Measurements from ENCODE around the gene SYT4. TPM values are rescaled to one million over a fixed set of nuclear protein-coding genes. Genes with fewer than 3 reads are reported as not detected.
"Not testable (repeated sequence)": the region's sequence is repeated elsewhere in the genome, so short reads cannot be mapped to it uniquely, and the experiment has no call there.

SYT4 gene
- not detected for total RNA-seq

GRCh38 chr18:43277164-43277600, at the start of gene SYT4:
Gene SYT4 (minus strand): TSS chr18:43277490. CDS start chr18:43277281, 209 bp downstream.
- no peaks in the 10 kb centered on the region for H3K9me3 Mint-ChIP-seq
- H3K4me3 Mint-ChIP-seq = no peak within 1 kb of the TSS
- peaks cover 20% of the 10 kb centered on the region for H3K27me3 Mint-ChIP-seq
- H3K36me3 Mint-ChIP-seq = no peaks in the 10 kb centered on the region
- DNase-seq = no peak
- no peak within 1 kb of the TSS for H3K27ac Mint-ChIP-seq
- peaks cover 3% of the 10 kb centered on the region for H3K4me1 Mint-ChIP-seq

DNA sequence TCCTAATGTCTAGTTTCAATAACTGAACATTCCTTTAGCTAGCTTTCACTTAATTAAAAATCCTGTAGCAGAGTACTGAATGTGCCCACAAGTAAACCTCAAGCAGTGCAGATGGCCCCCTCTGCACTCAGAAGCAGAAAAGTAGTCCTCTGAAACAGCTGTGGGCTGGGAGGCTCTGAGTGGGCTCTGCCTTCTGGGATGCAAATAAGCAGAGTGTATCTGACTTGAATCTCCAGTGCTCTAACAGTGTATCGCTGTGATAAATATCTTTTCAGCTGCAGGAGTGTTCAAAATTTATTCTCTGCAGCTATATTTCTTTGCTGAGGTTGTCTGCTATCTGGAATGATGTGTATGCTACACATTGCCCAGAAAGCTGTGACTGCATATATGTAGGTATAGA, 44.8 kb upstream of the SYT4 start:
- Mint-ChIP-seq H3K36me3 (no peaks in the 10 kb centered on the region), H3K27me3 (no peaks in the 10 kb centered on the region), H3K4me3 (no peak overlapping the region), H3K9me3 (no peaks in the 10 kb centered on the region), H3K4me1 (no peaks in the 10 kb centered on the region), H3K27ac (no peak overlapping the region)
- no peak for DNase-seq

- H3K36me3 Mint-ChIP-seq = no peaks in the 10 kb centered on the region
- H3K27me3 Mint-ChIP-seq = no peaks in the 10 kb centered on the region
- no peaks in the 10 kb centered on the region for H3K9me3 Mint-ChIP-seq
- no peak for DNase-seq
- no peak overlapping the region for H3K27ac Mint-ChIP-seq
- no peaks in the 10 kb centered on the region for H3K4me1 Mint-ChIP-seq
- no peak overlapping the region for H3K4me3 Mint-ChIP-seq
These were observed 37.7 kb upstream of the SYT4 start for GRCh38 chr18:43314941-43315340.

DNA sequence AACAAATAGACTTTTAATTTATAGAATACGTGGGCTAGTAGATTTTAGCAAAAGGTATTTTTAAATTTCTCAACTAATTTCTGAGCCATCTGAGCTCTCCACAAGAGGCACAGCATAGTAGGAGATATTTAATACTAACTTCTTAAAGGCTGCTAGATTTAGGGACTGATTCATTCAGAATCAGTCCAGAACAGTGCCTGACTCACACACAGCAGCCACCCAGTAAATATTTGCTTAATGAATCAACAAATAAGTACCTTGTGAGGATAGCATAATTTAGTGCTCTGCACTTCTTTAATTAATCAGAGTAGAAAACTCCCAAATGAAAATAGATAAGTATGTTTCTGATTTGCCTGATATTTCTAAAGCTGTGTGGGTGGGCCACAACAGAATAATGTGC, 35.6 kb upstream of the SYT4 start:
- no peaks in the 10 kb centered on the region for H3K9me3 Mint-ChIP-seq
- no peak overlapping the region for H3K27ac Mint-ChIP-seq
- H3K4me1 Mint-ChIP-seq = no peaks in the 10 kb centered on the region
- H3K27me3 Mint-ChIP-seq = no peaks in the 10 kb centered on the region
- no peaks in the 10 kb centered on the region for H3K36me3 Mint-ChIP-seq
- no peak overlapping the region for H3K4me3 Mint-ChIP-seq
- no peak for DNase-seq

- H3K27ac Mint-ChIP-seq = no peak overlapping the region
- no peaks in the 10 kb centered on the region for H3K9me3 Mint-ChIP-seq
- no peak for DNase-seq
- no peaks in the 10 kb centered on the region for H3K27me3 Mint-ChIP-seq
- no peaks in the 10 kb centered on the region for H3K36me3 Mint-ChIP-seq
- H3K4me1 Mint-ChIP-seq = no peaks in the 10 kb centered on the region
- no peak overlapping the region for H3K4me3 Mint-ChIP-seq
These were observed 32.9 kb upstream of the SYT4 start for GRCh38 chr18:43310239-43310638.

DNA sequence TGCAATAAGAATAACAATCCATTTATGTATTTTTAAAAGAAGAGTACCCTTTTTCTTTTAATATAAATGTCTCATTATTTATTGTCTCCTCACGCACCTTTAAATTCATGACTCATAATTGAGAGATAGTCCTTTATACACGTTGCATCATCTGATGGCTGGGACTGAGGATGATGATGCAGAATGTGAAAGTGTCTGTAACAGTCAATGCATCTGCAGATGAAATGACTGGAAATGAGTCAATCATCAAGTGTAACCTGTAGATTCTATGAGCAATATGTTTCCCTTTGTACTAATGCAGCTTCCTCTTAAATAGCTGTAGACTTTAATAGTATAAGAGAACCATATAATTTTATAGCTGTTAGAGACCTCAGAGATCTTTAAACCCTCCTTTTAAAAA, 26.1 kb upstream of the SYT4 start:
- H3K27me3 Mint-ChIP-seq = no peaks in the 10 kb centered on the region
- no peaks in the 10 kb centered on the region for H3K9me3 Mint-ChIP-seq
- H3K4me3 Mint-ChIP-seq = no peak overlapping the region
- no peak for DNase-seq
- no peaks in the 10 kb centered on the region for H3K4me1 Mint-ChIP-seq
- H3K36me3 Mint-ChIP-seq = no peaks in the 10 kb centered on the region
- H3K27ac Mint-ChIP-seq = no peak overlapping the region

GRCh38 chr18:43286187-43286586, 8.9 kb upstream of the SYT4 start:
- DNase-seq, H3K27me3 Mint-ChIP-seq, H3K4me1 Mint-ChIP-seq, H3K27ac Mint-ChIP-seq, H3K4me3 Mint-ChIP-seq, H3K36me3 Mint-ChIP-seq, H3K9me3 Mint-ChIP-seq: not testable (repeated sequence)

GRCh38 chr18:43283299-43283698, 6.0 kb upstream of the SYT4 start:
- no peaks in the 10 kb centered on the region for H3K4me1 Mint-ChIP-seq
- H3K36me3 Mint-ChIP-seq = no peaks in the 10 kb centered on the region
- H3K27me3 Mint-ChIP-seq = no peaks in the 10 kb centered on the region
- no peak for DNase-seq
- H3K9me3 Mint-ChIP-seq = no peaks in the 10 kb centered on the region
- no peak overlapping the region for H3K27ac Mint-ChIP-seq
- no peak overlapping the region for H3K4me3 Mint-ChIP-seq

GRCh38 chr18:43279015-43279744, 1.9 kb upstream of the SYT4 start:
- H3K4me1 Mint-ChIP-seq = peaks cover 3% of the 10 kb centered on the region

DNA sequence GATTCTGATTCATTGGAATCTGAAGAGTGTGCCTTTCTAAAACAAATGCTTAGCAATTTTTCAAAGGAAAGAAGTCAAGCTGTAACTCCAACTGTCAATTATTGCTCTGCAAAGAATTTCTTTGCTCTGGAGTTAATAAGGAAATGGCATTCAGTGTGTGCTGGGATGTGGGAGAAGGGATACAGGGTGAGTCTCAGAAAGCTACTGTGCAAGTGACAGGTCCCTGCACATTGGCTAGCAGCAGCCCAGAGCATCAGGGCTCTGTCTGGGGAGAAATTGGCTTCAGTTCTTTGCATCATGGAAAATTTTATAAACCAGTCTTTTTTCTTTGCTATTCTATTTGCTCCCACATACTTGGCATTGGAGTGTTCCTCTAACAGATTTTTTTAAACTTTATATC, 1.1 kb upstream of the SYT4 start:
- Mint-ChIP-seq H3K4me1 (peaks cover 3% of the 10 kb centered on the region), H3K9me3 (no peaks in the 10 kb centered on the region), H3K4me3 (no peak overlapping the region), H3K27me3 (peaks cover 20% of the 10 kb centered on the region), H3K27ac (no peak overlapping the region), H3K36me3 (no peaks in the 10 kb centered on the region)
- no peak for DNase-seq

More at GRCh38 chr18:43279015-43279744, 1.9 kb upstream of the SYT4 start:
- Mint-ChIP-seq H3K9me3 (no peaks in the 10 kb centered on the region), H3K36me3 (no peaks in the 10 kb centered on the region), H3K27me3 (peaks cover 20% of the 10 kb centered on the region), H3K27ac (no peak overlapping the region), H3K4me3 (no peak overlapping the region)
- no peak for DNase-seq

- Mint-ChIP-seq H3K36me3 (no peaks in the 10 kb centered on the region), H3K4me1 (peaks cover 3% of the 10 kb centered on the region), H3K27me3 (peaks cover 20% of the 10 kb centered on the region), H3K4me3 (no peak overlapping the region), H3K9me3 (no peaks in the 10 kb centered on the region), H3K27ac (no peak overlapping the region)
- DNase-seq = no peak
These were observed 799 bp downstream of the SYT4 start for GRCh38 chr18:43276491-43276890.

GRCh38 chr18:43275546-43275945, 1.7 kb downstream of the SYT4 start:
- no peak overlapping the region for H3K27ac Mint-ChIP-seq
- H3K4me3 Mint-ChIP-seq = no peak overlapping the region
- H3K27me3 Mint-ChIP-seq = peaks cover 20% of the 10 kb centered on the region
- DNase-seq = no peak
- no peaks in the 10 kb centered on the region for H3K36me3 Mint-ChIP-seq
- peaks cover 3% of the 10 kb centered on the region for H3K4me1 Mint-ChIP-seq
- no peaks in the 10 kb centered on the region for H3K9me3 Mint-ChIP-seq

- Mint-ChIP-seq H3K27me3 (peaks cover 20% of the 10 kb centered on the region), H3K4me3 (no peak overlapping the region), H3K4me1 (peaks cover 3% of the 10 kb centered on the region), H3K27ac (no peak overlapping the region), H3K9me3 (no peaks in the 10 kb centered on the region), H3K36me3 (no peaks in the 10 kb centered on the region)
- no peak for DNase-seq
These were observed 2.8 kb downstream of the SYT4 start for GRCh38 chr18:43274526-43274925.

DNA sequence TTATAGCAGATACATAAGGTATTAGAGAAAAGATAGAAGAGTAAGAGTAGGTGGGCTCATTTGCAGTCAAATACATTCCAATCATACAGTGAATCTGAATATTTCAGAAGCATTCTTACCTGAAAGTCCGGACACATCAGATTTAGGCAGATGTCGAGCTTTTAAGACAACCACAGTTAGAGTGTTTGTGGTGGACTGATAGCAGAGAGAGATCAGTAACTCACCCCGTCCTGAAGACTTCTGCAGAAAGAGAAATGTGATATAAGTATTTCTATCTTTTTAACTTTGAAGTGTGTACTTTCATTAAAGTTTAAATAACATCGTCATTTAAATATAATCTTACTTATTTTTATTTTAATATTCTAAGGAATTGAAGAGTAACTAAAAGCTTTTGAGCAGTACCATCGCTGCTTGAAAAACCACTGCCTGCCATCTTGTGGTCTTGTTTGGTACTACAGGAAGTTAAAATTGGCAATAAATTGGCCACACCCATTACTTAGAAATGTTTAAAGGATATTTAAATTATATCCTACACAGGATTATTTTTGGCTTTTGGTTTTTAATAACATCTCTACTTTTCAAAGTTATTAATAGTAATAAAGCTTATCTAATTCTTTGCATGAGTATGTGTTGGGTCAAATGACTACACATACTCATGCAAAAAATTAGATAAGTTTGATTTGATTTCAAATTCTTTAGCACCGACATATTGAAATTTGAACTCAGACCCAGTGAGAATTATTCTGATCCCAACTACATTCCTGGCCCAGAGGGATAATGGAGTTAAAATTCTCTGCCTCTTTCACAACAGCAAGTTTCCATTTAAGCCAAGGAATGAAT, 5.5 kb downstream of the SYT4 start:
- H3K27ac Mint-ChIP-seq = no peak overlapping the region
- H3K4me1 Mint-ChIP-seq = no peaks in the 10 kb centered on the region
- no peaks in the 10 kb centered on the region for H3K36me3 Mint-ChIP-seq
- peaks cover 9% of the 10 kb centered on the region for H3K27me3 Mint-ChIP-seq
- H3K9me3 Mint-ChIP-seq = no peaks in the 10 kb centered on the region
- H3K4me3 Mint-ChIP-seq = no peak overlapping the region
- DNase-seq = no peak

DNA sequence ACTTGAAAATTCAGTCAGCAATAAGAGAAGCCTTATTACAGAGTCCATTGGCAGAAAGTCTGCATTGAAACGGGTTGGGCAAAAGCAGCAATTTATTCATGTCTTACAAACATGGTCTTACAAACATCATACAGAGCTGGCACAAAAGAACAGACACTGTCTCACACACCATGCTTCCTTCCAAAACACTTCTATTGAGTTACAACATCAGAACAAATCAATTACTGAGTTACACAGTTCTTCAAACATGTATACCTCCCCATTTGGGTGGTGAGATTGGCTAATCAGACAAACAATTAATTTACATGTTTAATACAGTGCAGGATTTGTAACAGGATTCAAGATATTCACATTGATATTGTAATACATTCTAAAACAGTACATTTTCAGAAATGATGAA, 9.5 kb downstream of the SYT4 start:
- Mint-ChIP-seq H3K4me1 (no peaks in the 10 kb centered on the region), H3K36me3 (no peaks in the 10 kb centered on the region), H3K27ac (no peak overlapping the region), H3K4me3 (no peak overlapping the region), H3K9me3 (no peaks in the 10 kb centered on the region), H3K27me3 (no peaks in the 10 kb centered on the region)
- no peak for DNase-seq

DNA sequence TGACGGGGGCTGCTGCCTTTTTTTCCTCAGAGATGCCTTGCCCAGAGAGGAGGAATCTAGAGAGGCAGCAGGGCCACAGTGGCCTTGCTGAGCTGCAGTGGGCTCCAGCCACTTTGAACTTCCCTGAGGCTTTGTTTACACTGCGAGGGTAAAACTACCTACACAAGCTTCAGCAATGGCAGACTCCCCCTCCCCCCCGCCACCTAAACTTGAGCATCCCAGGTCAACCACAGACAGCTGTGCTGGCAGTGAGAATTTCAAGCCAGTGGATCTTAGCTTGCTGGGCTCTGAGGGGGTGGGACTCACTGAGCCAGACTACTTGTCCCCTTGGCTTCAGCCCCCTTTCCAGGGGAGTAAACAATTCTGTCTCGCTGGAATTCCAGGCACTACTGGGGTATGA, 11.8 kb downstream of the SYT4 start:
- Mint-ChIP-seq H3K27me3 (no peaks in the 10 kb centered on the region), H3K36me3 (no peaks in the 10 kb centered on the region), H3K4me1 (no peaks in the 10 kb centered on the region), H3K4me3 (no peak overlapping the region), H3K27ac (no peak overlapping the region), H3K9me3 (peaks cover 8% of the 10 kb centered on the region)
- no peak for DNase-seq
